Naive thymus-derived CD8-positive, alpha-beta T cell (primary cell): ENCODE measurements around the gene ZPBP2. TPM values are rescaled to one million over a fixed set of nuclear protein-coding genes. Genes with fewer than 3 reads are reported as not detected.

Experiments used
- ATAC-seq, 2 donors: fragments of 150-1000 bp; cut with Tn5 transposase in 1 of 2; sonication (Bioruptor Pico), chemical (Tn5 transposase) in 1 of 2; 1 replicate in 1 of 2; 2 replicates in 1 of 2; pipeline ENCODE4 v1.10.0; 2021; ENCODE audit warnings: mild to moderate bottlenecking in 2 of 2, moderate library complexity in 2 of 2
- POLR2A ChIA-PET: fragments of 350-600 bp; sonication (Branson Sonifier 250); formaldehyde crosslinking; loops from one replicate; lab custom pipeline; 2021; ENCODE audit warnings: antibody characterized with exemption; lab: Charles Lee
- DNase-seq, 10 donors: peaks; one replicate each; pipeline versions ENCODE4 v3.0.0 to v3.0.0-alpha.2; 2020 to 2022
- H3K27ac Mint-ChIP-seq, 10 donors: one replicate each; pipeline ENCODE4 v1.8.0; 2020 to 2022; ENCODE audit warnings: mild to moderate bottlenecking in 10 of 10, mixed read lengths in 10 of 10, moderate library complexity in 4 of 10, inconsistent platforms in 1 of 10
- H3K27me3 Mint-ChIP-seq, 5 donors: one replicate each; pipeline ENCODE4 v1.8.0; 2021 to 2022; ENCODE audit warnings: mixed read lengths in 5 of 5
- H3K36me3 Mint-ChIP-seq, 3 donors: one replicate each; pipeline ENCODE4 v1.8.0; 2020 to 2022; ENCODE audit warnings: mixed read lengths in 3 of 3, mild to moderate bottlenecking in 2 of 3, inconsistent platforms in 1 of 3
- H3K4me1 Mint-ChIP-seq, 4 donors: one replicate each; pipeline ENCODE4 v1.8.0; 2021 to 2022; ENCODE audit warnings: mixed read lengths in 4 of 4
- H3K4me3 Mint-ChIP-seq, 10 donors: one replicate each; pipeline ENCODE4 v1.8.0; 2020 to 2022; ENCODE audit warnings: mild to moderate bottlenecking in 10 of 10, mixed read lengths in 10 of 10, moderate library complexity in 6 of 10, inconsistent platforms in 1 of 10
- H3K9me3 Mint-ChIP-seq, 9 donors: one replicate each; pipeline ENCODE4 v1.8.0; 2020 to 2022; ENCODE audit warnings: mixed read lengths in 9 of 9, mild to moderate bottlenecking in 3 of 9, inconsistent platforms in 1 of 9, moderate library complexity in 1 of 9
- polyA plus RNA-seq, 3 donors: library from polyadenylated mRNA; unstranded; fragments of 300-500 nt; fragmentation: Illumina TruSeq; gene quantifications; one replicate each; pipeline ENCODE4 v1.2.3, GENCODE V29; 2021
- total RNA-seq, 8 experiments: library from RNA in 2 of 8; stranded (reverse) in 2 of 8; gene quantifications; one replicate each; pipeline ENCODE4 v1.2.3 and lab custom pipeline; 2021 to 2026

The ZPBP2 gene
- total RNA-seq (under 1 TPM; 0.38 to 0.49 TPM), polyA plus RNA-seq (not detected), total RNA-seq (lab: John Stamatoyannopoulos, UW) (0 to 0.21 (median 0.04) reads per million in 6 experiments)

DNA sequence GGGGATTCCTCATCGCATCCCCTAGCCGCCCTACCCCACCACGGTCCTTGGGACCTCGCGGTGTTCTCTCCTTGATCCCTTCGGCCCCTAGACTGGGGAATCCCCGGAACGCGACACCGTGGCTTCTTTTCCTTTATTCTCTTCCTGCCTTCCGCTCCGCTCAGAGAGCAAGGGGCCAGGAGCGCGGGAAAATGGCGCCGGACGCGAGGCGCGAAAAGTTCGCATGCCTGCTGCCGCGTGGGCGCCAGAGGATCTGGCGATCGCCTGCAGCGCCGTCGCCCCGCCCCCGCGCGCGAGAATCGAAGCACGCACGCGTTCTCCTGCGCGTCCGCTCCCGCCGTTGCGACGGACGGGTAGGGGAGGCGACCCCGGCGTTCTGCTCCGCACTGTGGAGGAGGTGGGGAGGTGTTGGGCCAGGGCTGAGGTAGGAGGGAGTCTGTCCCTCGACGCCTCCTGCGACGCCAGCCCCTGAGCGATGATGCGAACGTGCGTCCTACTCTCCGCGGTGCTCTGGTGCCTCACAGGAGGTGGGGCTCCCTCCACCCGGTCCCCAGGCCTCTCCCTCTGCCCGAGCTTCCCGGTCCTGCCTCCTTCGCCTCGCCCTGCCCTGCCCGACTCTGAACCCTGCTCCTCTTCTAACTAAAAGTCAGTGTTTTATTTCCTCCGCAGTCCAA is at the start of gene ZPBP2:
Gene ZPBP2 (plus strand): TSS at position 323 of the 674 bp plus-strand sequence. CDS start 153 bp downstream, at position 476.
- no peaks in the 10 kb centered on the region for H3K9me3 Mint-ChIP-seq
- H3K4me1 Mint-ChIP-seq: peaks cover 21 to 55% (median 51%) of the 10 kb centered on the region in 4 donors
- H3K27ac Mint-ChIP-seq: peak within 1 kb of the TSS; percentile 47 to 97 (median 90)
- H3K27me3 Mint-ChIP-seq: no peaks in the 10 kb centered on the region
- peaks cover 0 to 7% (median 0%) of the 10 kb centered on the region in 3 donors for H3K36me3 Mint-ChIP-seq
- H3K4me3 Mint-ChIP-seq: peak within 1 kb of the TSS; percentile 65 to 99 (median 76)
- DNase-seq: peak in 8 of 10 donors; percentile 8 to 71 (median 44)
- ATAC-seq: peak; percentile 2 to 21
- POLR2A ChIA-PET: interaction anchor here (0.8 to 1.0 kb wide), 2 partner anchors 58 to 90 kb away, joined by 3 to 4 read pairs; no protein-coding TSS in a partner anchor

GRCh38 chr17:39818358-39819000 is 49.5 kb upstream of the ZPBP2 start:
- H3K27me3 Mint-ChIP-seq: no peaks in the 10 kb centered on the region
- peaks cover 8 to 40% (median 31%) of the 10 kb centered on the region in 3 donors for H3K36me3 Mint-ChIP-seq
- peaks cover 0 to 18% (median 9%) of the 10 kb centered on the region in 9 donors for H3K9me3 Mint-ChIP-seq
- peak overlapping the region; percentile 23 to 75 (median 48) for H3K4me3 Mint-ChIP-seq
- ATAC-seq: no peak
- no peak for DNase-seq
- H3K27ac Mint-ChIP-seq: peak overlapping the region; percentile 88 to 97 (median 93)
- POLR2A ChIA-PET: interaction anchor here (1.1 to 4.6 kb wide), 12 partner anchors 17 to 108 kb away, joined by 3 to 26 read pairs (median 8); partner anchors contain the start of gene IKZF3
- H3K4me1 Mint-ChIP-seq: peaks cover 31 to 87% (median 77%) of the 10 kb centered on the region in 4 donors

DNA sequence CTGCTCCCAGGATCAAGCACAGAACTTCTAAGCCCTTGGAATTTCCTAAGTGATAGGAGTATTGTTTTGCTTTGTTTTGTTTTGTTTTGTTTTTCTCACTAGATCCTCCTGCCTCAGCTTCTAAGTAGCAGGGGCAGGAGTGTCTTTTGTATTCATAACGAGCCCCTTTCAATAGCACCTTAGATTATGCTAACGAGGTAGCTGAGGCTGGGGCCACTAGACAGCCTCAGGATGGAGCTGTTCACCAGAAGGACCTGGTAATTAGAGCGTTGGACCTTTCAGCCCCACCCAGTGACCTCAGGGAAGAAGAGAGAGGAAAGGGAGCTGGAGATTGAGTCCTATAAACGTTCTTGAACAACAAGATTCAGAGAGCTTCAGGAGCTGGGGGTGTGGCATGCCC is 47.5 kb upstream of the ZPBP2 start:
- ATAC-seq (peak in 1 of 2 donors; percentile 17), DNase-seq (no peak)
- POLR2A ChIA-PET: interaction anchor here (0.5 to 4.6 kb wide), 9 partner anchors 8 to 102 kb away, joined by 3 to 26 read pairs (median 5); partner anchors contain the start of gene IKZF3
- H3K27me3 Mint-ChIP-seq: no peaks in the 10 kb centered on the region
- H3K9me3 Mint-ChIP-seq: peaks cover 5 to 37% (median 15%) of the 10 kb centered on the region in 9 donors
- H3K4me3 Mint-ChIP-seq: peak overlapping the region; percentile 31 to 79 (median 66)
- H3K36me3 Mint-ChIP-seq: peaks cover 26 to 57% (median 50%) of the 10 kb centered on the region in 3 donors
- H3K4me1 Mint-ChIP-seq: peaks cover 21 to 66% (median 58%) of the 10 kb centered on the region in 4 donors
- H3K27ac Mint-ChIP-seq: peak overlapping the region; percentile 88 to 97 (median 94)

DNA sequence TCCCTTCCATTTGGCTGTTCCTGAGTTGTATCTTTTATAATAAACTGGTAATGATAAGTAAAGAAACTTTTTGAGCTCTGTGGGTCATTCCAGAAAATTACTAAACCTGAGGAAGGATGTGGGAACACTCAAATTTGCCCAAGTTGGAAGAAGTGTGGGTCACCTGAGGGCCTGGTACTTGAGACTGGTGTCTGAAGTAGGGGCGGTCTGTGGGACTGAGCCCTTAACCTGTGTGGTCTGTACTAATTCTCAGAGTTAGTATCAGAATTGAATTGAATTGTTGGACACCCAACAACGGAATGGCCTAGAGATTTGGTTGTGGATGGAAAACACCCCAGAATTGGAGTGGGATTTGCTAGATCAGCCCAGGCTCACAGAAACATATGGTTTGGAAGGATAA is 47.0 kb upstream of the ZPBP2 start:
- peaks cover 5 to 38% (median 15%) of the 10 kb centered on the region in 9 donors for H3K9me3 Mint-ChIP-seq
- H3K27me3 Mint-ChIP-seq: no peaks in the 10 kb centered on the region
- H3K4me3 Mint-ChIP-seq: peak overlapping the region in 9 of 10 donors; percentile 23 to 79 (median 53)
- POLR2A ChIA-PET: interaction anchor here (0.7 to 4.6 kb wide), 12 partner anchors 8 to 102 kb away, joined by 3 to 26 read pairs (median 5); partner anchors contain the start of gene IKZF3
- H3K36me3 Mint-ChIP-seq: peaks cover 27 to 57% (median 50%) of the 10 kb centered on the region in 3 donors
- ATAC-seq: no peak
- peaks cover 21 to 62% (median 54%) of the 10 kb centered on the region in 4 donors for H3K4me1 Mint-ChIP-seq
- H3K27ac Mint-ChIP-seq: peak overlapping the region; percentile 88 to 97 (median 94)
- no peak for DNase-seq

DNA sequence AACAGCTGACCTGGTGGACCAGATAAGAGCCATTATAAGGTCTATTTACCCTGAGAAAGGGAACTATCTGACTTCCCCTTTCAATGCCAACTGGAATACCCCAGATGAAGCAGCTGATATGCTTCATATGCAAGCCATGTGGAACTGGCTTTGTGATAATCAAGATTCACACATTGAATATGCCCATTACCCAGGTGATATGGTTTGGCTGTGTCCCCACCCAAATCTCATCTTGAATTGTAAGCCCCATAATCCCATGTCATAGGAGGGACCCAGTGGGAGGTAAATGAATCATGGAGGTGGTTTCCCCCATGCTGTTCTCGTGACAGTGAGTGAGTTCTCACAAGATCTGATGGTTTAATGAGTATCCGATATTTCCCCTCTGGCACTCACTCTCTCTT is 46.0 kb upstream of the ZPBP2 start:
- ATAC-seq: no peak
- Mint-ChIP-seq H3K9me3 (peaks cover 5 to 38% (median 15%) of the 10 kb centered on the region in 9 donors), H3K4me1 (peaks cover 21 to 57% (median 56%) of the 10 kb centered on the region in 4 donors), H3K4me3 (peak overlapping the region in 1 of 10 donors; percentile 15), H3K27me3 (no peaks in the 10 kb centered on the region), H3K36me3 (peaks cover 27 to 68% (median 61%) of the 10 kb centered on the region in 3 donors), H3K27ac (peak overlapping the region; percentile 88 to 97 (median 94))
- POLR2A ChIA-PET: interaction anchor here (0.8 to 4.6 kb wide), 7 partner anchors 9 to 67 kb away, joined by 3 to 26 read pairs (median 6); no protein-coding TSS in a partner anchor
- DNase-seq: no peak

DNA sequence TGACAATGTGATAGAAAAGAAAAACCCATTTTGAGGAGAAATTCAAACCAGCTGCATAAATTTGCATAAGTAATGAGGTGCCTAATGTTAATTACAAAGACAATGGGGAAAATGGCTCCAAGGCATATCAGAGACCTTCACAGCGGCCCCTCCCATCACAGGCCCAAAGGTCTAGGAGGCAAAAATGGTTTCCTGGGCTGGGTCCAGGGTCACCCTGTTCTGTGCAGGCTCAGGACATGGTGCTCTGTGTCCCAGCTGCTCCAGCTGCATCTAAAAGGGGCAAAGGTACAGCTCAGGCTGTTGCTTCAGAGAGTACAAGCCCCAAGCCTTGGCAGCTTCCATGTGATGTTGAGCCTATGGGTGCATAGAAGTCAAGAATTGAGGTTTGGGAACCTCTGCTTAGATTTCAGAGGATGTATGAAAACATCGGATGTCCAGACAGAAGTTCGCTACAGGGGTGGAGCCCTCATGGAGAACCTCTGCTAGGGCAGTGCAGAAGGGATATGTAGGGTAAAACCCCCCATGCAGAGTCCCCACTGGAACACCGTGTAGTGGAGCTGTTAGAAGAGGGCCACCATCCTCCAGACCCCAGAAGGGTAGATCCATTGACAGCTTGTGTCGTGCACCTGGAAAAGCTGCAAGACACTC is 44.5 kb upstream of the ZPBP2 start:
- DNase-seq (peak in 2 of 10 donors; percentile 18 to 24), ATAC-seq (no peak)
- Mint-ChIP-seq H3K9me3 (peaks cover 5 to 38% (median 15%) of the 10 kb centered on the region in 9 donors), H3K36me3 (peaks cover 33 to 81% (median 75%) of the 10 kb centered on the region in 3 donors), H3K27me3 (no peaks in the 10 kb centered on the region), H3K27ac (peak overlapping the region in 7 of 10 donors; percentile 44 to 97 (median 78)), H3K4me1 (peaks cover 20 to 55% (median 48%) of the 10 kb centered on the region in 4 donors), H3K4me3 (peak overlapping the region in 1 of 10 donors; percentile 12)
- POLR2A ChIA-PET: interaction anchor here (0.5 to 1.2 kb wide), 3 partner anchors 9 to 38 kb away, joined by 3 to 6 read pairs (median 3); no protein-coding TSS in a partner anchor

GRCh38 chr17:39826334-39826733 is 41.7 kb upstream of the ZPBP2 start:
- DNase-seq (no peak), ATAC-seq (no peak)
- peak overlapping the region in 9 of 10 donors; percentile 42 to 88 (median 72) for H3K27ac Mint-ChIP-seq
- H3K9me3 Mint-ChIP-seq: peaks cover 5 to 38% (median 15%) of the 10 kb centered on the region in 9 donors
- H3K4me3 Mint-ChIP-seq: no peak overlapping the region
- POLR2A ChIA-PET: interaction anchor here (0.8 to 2.3 kb wide), 3 partner anchors 20 to 71 kb away, joined by 3 to 5 read pairs (median 3); no protein-coding TSS in a partner anchor
- peaks cover 33 to 97% (median 76%) of the 10 kb centered on the region in 3 donors for H3K36me3 Mint-ChIP-seq
- peaks cover 7 to 42% (median 32%) of the 10 kb centered on the region in 4 donors for H3K4me1 Mint-ChIP-seq
- H3K27me3 Mint-ChIP-seq: no peaks in the 10 kb centered on the region

GRCh38 chr17:39828443-39828842 is 39.6 kb upstream of the ZPBP2 start:
- POLR2A ChIA-PET: interaction anchor here (0.7 to 1.1 kb wide), 2 partner anchors 15 to 67 kb away, joined by 3 read pairs; no protein-coding TSS in a partner anchor
- H3K27ac Mint-ChIP-seq: peak overlapping the region in 8 of 10 donors; percentile 5 to 88 (median 61)

DNA sequence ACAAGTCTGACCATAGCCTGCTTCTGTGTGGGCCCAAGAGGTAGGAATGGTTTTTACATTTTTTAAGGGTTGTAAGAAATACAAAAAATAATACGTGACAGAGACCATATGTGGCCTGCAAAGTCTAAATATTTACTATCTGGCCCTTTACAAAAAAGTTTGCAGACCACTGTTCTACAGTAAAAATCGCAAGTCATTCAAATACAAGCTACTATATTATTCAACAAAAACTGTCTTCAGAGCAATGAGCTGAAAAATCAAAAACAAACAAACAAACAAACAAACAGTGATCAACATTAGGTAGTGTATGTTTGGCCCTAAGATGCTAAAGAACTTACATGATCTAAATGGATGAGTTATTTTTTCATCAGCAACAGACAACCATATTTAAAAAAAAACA is 36.4 kb upstream of the ZPBP2 start:
- H3K4me1 Mint-ChIP-seq: peaks cover 17 to 58% (median 44%) of the 10 kb centered on the region in 4 donors
- H3K27ac Mint-ChIP-seq: peak overlapping the region in 5 of 10 donors; percentile 23 to 78 (median 39)
- H3K9me3 Mint-ChIP-seq: peaks cover 0 to 11% (median 3%) of the 10 kb centered on the region in 9 donors
- DNase-seq (no peak), ATAC-seq (no peak)
- no peak overlapping the region for H3K4me3 Mint-ChIP-seq
- POLR2A ChIA-PET: interaction anchor here (0.8 kb wide), 1 partner anchor 29 kb away, joined by 3 read pairs; no protein-coding TSS in a partner anchor
- H3K27me3 Mint-ChIP-seq: no peaks in the 10 kb centered on the region
- H3K36me3 Mint-ChIP-seq: peaks cover 16 to 70% (median 48%) of the 10 kb centered on the region in 3 donors

More at GRCh38 chr17:39828443-39828842, 39.6 kb upstream of the ZPBP2 start:
- Mint-ChIP-seq H3K9me3 (peaks cover 0 to 23% (median 10%) of the 10 kb centered on the region in 9 donors), H3K27me3 (no peaks in the 10 kb centered on the region), H3K4me3 (no peak overlapping the region), H3K36me3 (peaks cover 24 to 84% (median 60%) of the 10 kb centered on the region in 3 donors), H3K4me1 (peaks cover 12 to 42% (median 28%) of the 10 kb centered on the region in 4 donors)
- DNase-seq: no peak
- no peak for ATAC-seq

DNA sequence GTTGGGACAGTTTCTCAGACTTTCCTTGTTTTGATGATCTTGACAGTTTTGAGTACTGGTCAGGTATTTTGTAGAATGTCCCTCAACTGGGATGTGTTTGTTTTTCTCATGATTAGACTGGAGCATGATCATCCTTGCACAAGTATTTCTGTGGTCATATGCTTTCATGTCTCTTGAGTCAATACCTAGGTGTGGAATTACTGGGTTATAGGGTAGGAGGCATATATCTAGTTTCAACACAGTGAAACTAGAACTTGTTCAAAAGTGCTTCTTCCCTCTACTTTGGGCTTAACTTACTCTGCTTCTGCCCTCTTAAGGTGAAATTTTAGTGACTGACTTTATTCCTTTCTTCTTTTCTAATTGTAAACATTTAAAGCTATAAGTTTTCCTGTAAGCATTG is 34.0 kb upstream of the ZPBP2 start:
- Mint-ChIP-seq H3K4me1 (peaks cover 20 to 57% (median 45%) of the 10 kb centered on the region in 4 donors), H3K36me3 (peaks cover 21 to 59% (median 43%) of the 10 kb centered on the region in 3 donors), H3K4me3 (peak overlapping the region in 1 of 10 donors; percentile 28), H3K27me3 (no peaks in the 10 kb centered on the region), H3K9me3 (peaks cover 3 to 23% (median 12%) of the 10 kb centered on the region in 9 donors), H3K27ac (peak overlapping the region; percentile 12 to 86 (median 78))
- POLR2A ChIA-PET: interaction anchor here (0.6 to 1.8 kb wide), 4 partner anchors 20 to 79 kb away, joined by 3 to 8 read pairs (median 4); no protein-coding TSS in a partner anchor
- ATAC-seq (no peak), DNase-seq (no peak)
